Measurements from ENCODE around the gene RAB3A.

RAB3A gene

DNA sequence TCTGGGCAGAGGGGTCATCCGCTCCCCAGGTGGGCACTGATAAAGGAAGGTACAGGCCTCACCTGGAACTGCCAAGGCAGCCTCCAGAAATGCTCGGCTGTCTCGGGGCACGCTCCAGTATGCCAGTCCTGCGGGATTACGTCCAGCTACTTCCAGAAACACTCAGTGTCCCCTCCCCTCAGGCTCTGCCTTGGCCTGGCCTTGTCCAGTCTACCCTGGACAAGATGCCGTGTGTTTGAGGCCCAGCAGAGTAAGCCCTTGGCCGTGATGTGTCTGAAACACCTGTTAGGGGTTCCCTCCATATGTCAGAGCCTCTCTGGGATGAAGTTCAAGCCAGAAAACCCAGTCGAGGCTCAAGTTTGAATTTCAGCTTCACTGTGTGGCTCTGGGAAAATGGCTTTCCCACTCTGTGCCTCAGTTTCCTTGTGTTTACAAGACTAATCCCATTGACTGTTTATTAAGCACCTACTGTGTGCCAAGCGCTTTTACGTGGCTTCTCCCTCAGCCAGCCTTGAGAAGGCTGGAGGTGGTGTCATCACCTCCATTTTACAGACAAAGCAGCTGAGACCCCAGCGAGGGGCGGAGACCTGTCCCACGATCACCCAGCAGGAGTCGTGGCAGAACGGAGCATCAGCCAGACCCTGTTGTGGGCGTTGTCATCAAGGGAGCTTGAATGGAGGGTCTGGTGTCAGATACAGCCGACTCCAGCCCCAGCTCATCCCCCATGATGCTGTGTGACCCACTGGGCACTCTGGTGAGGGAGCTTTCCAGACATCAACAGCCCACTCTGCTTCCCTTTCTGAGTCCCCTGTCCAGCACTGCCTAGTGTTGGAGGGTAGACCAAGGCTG, 52.8 kb downstream of the RAB3A start:
- no peak for DNase-seq (ENCODE audit: low spot score)

DNA sequence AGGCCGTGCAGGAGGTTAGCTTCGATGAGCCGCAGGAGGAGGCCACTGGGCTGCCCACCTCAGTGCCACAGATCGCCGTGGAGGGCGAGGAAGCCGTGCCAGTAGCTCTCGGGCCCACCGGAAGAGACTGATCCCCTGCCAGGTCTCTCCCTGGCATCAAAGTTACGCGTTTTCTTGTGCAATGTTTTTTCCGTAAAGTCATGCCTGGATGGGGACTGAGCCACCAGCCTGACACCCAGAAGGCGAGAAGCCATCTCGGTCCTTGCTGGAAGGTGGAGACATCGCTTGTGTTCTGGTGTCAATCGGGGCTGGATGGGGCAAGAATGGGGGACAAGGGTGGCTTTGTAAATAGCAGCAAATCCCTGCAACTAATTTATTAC, 54.3 kb downstream of the RAB3A start:
- DNase-seq (ENCODE audit: low spot score), result no peak

DNA sequence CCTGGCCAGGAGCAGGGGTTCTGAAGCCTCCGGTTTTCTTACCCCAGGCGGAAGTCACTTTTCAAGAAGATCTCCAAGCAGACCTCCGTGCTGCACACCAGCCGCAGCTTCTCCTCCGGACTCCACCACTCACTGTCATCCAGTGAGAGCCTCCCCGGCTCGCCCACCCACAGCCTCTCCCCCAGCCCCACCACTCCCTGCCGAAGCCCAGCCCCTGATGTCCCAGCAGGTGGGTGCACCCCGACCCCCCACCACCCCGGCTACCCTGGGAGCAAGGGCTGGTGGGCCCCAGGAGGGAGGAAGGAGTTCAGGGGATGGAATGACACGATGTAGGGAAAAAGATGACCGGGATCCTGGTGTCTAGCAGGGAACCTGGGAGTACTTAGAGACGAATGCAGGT, 56.4 kb downstream of the RAB3A start:
- DNase-seq (ENCODE audit: low spot score), result no peak
